NT2/D1 (cell line): Measurements from ENCODE around the gene ATM.

ENCODE experiments used
- YY1 ChIP-seq: IDR thresholded peaks from 2 replicates; pipeline ENCODE4 v1.6.1; 2011; ENCODE audit not compliant: insufficient read length, insufficient read depth
- ZNF274 ChIP-seq: IDR thresholded peaks from 2 replicates; pipeline ENCODE4 v1.6.1; 2011; ENCODE audit warnings: mild to moderate bottlenecking, low read depth, low read length

GRCh38 chr11:108269583-108269982 lies 46.7 kb downstream of the ATM start:
- TF ChIP-seq ZNF274: no peak
- TF ChIP-seq YY1: no peak
